ENCODE results near the gene ASMTL.
"Not testable (repeated sequence)": the region's sequence is repeated elsewhere in the genome, so short reads cannot be mapped to it uniquely, and the experiment has no call there.

ASMTL gene

GRCh38 chrX:1480082-1480785 is 27.5 kb upstream of the ASMTL start:
- no peak for TF ChIP-seq CTCF (IDR thresholded peaks at IDR 0.05; ENCODE audit: low read depth, low read length)
- no peak for DNase-seq (ENCODE audit: extremely low read depth, low read depth)

DNA sequence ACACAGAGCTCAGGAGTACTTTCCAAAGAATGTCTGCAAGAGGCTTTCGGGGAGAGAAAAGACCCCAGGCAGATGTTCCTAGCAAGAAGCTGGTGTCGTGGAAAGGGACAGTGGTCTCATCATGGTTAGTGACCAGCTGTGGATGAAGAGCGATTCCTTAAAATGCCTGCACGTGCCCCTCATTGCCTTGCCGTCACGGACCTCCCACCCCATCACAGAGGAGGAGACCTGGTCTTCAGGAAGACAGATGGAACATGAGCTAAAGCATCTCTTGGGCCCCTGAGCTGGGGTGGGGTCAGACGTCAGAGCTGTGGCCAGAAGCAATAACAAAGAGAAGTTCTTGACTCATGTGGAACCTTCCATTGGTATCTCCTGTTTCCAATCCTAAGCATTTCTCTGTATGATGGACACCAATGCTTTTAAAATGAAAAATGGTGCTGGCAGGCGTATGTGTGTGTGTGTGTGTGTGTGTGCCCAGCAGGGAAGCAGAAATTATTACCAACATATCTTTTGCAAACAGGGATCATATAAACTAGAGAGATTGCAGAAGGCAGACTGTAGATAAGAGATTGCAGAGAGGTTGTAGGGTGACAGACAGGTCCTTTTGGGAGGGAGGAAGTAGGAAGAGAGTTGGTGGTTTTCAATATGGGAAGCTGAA is 25.2 kb upstream of the ASMTL start:
- DNase-seq (ENCODE audit: extremely low read depth, low read depth) = no peak
- TF ChIP-seq CTCF (IDR thresholded peaks at IDR 0.05; ENCODE audit: low read depth, low read length) = no peak

GRCh38 chrX:1477229-1477628 is 24.5 kb upstream of the ASMTL start:
- DNase-seq (ENCODE audit: extremely low read depth, low read depth) = no peak
- TF ChIP-seq CTCF (IDR thresholded peaks at IDR 0.05; ENCODE audit: low read depth, low read length) = no peak

GRCh38 chrX:1476682-1477081 is 24.0 kb upstream of the ASMTL start:
- DNase-seq (ENCODE audit: extremely low read depth, low read depth) = no peak
- no peak for TF ChIP-seq CTCF (IDR thresholded peaks at IDR 0.05; ENCODE audit: low read depth, low read length)

DNA sequence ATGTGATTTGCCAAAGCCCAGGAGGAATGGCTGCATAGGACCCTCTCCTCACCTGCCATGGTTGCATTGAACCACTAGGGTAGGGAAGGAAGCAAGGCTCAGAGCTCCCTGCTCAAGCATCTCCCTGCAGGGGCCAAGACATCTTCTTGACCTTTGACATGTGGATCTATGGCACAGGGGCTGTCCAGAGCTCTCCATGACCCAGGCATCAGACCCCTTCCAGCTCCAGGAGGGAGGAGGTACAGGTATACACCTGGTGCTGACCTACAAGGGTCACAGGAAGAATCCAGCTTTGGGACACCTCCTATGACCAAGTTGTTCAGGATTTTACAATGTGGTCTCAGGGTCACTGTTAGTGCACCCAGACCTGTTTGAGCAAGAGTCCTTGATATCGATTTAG is 23.2 kb upstream of the ASMTL start:
- TF ChIP-seq CTCF (IDR thresholded peaks at IDR 0.05; ENCODE audit: low read depth, low read length) = no peak
- DNase-seq (ENCODE audit: extremely low read depth, low read depth) = no peak

- DNase-seq (ENCODE audit: extremely low read depth, low read depth) = no peak
- TF ChIP-seq CTCF (IDR thresholded peaks at IDR 0.05; ENCODE audit: low read depth, low read length) = no peak
Measured at GRCh38 chrX:1475481-1475880, 22.8 kb upstream of the ASMTL start.

GRCh38 chrX:1474593-1474992 is 21.9 kb upstream of the ASMTL start:
- DNase-seq (ENCODE audit: extremely low read depth, low read depth) = not testable (repeated sequence)

GRCh38 chrX:1472975-1473374 is 20.3 kb upstream of the ASMTL start:
- TF ChIP-seq CTCF (IDR thresholded peaks at IDR 0.05; ENCODE audit: low read depth, low read length) = no peak
- no peak for DNase-seq (ENCODE audit: extremely low read depth, low read depth)

Data from AG09319 (cell line).